Measurements from ENCODE around the gene LRRC3B.

The LRRC3B gene

DNA sequence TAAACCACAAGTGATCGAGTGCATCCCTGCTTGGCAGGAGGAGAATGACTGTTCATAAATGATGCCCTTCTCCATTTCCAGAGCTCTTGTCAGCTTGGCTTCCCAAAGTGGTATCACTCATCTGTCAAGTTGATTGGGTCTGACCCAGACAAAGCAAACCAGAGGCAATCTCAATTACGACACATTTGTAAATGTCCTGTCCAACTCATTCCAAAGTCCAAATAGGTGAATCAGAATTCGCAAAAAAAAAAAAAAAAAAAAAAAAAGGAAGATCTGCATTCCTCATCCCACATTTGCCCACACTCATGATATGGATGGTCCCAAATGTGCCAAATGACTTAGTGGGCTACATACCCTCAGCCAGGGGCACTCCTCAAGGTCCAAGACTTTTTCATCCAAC is 91.9 kb downstream of the LRRC3B start:
- DNase-seq: no peak

GRCh38 chr3:26715431-26715830 is 92.9 kb downstream of the LRRC3B start:
- no peak for DNase-seq

DNA sequence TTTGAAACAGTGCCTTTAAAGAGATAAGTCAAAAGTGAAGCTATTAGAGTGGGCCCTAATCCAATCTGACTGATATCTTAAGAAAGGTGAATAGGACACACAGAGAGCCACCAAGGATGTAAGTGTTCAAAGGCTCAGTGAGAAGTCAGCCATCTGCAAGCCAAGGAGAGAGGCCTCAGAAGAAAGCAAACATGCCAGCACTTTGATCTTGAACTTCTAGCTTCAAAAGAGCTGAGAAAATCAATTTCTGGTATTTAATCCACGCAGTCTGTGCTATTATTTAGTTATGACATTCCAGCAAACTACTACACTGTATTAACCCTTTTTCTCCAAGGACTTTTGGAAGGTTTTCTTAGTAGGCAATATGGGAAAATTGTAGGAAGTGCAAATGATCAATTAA is 95.7 kb downstream of the LRRC3B start:
- no peak for DNase-seq

DNA sequence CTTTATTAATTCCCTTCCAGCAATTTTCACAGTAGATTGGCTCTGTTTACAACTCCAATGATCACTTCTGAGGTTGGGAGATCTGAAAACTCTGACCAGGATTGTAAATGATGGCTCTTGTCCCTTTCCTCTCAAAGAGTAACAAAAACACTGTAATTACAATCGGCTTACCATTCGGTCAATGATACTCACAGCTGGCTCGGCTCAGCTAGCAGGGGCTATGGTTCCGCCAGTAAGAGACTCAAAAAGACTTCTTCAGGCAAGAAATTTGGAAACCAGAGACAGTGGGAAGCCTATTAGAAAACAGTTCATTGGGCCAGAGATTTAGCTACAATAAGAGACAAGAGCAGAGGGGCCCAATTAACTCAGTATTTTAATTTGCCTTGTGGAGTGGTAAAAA is 96.6 kb downstream of the LRRC3B start:
- DNase-seq: no peak

- DNase-seq: no peak
Observed at GRCh38 chr3:26721047-26721446, 98.5 kb downstream of the LRRC3B start.

GRCh38 chr3:26731843-26732242 is 109.3 kb downstream of the LRRC3B start:
- no peak for DNase-seq

DNA sequence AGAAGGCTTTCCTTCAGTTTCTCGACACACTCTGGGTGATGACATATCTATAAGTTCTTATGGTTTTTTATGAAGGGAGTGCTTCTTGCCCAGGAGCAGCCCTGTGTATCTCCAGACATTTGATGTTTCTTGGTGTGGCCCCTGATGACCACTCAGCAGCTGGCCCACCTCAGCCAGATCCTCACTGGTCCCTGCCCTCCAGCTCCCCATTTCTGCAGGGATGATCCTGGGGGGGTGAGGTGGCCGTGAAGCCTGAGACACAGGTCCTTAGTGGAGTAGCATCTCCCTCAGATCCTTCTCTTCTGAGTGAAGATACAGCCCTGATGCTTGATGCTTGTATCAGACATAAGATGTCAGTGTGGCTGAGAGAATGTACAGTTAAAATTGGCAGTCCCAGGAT is 127.7 kb downstream of the LRRC3B start:
- no peak for DNase-seq

DNA sequence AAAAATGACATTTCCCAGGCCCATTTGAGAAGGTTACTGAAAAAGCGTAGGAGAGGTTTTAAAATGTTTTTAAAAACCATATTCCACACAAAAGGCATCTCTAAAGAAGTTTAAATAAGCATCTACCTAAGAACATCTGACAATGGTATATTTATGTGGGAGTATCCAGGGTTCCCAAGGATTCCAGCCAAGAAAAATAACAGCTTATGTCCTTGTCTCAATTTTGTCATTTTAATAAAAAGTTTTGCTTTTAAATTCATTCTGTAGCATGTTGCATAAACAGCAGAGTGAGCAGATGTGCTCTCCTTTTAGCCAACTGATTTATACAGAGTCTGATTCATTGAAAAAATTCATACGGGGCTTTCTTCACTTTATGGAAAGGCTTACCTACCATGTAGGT is 129.9 kb downstream of the LRRC3B start:
- DNase-seq: no peak

DNA sequence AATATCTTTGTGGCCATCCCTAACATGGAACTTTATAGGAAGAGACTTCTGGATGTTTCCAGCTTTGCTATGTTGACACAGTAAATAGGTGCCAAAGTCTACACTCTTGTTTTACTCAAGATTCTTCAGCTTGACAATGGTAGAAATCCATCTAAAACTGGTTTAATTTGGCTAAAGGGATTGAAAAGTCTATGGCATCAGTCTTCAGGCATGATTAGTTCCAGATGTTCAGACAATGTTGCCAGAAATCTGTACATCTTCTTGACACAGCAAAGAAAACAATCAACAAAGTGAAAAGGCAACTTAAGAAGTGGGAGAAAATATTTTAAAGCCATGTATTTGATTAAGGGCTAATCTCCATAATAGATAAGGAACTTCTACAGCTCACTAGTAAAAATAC is 130.5 kb downstream of the LRRC3B start:
- DNase-seq: no peak

DNA sequence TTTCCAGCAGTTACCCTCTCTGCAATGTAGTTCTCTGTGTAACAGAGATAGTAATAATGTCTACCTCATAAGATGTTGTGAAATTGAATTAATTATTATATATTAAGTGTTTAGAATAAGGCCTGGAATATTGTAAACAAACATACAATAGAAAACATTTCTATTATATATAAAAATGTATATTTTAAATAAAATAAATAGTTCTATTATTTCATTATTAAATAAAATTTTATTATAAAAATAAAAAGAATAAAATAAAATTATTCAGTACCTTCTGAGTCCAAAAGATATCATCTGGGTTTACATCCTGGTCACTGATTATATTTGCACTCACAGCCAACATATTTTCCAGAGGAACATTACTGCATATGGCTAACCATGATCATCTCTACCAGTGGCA is 135.4 kb downstream of the LRRC3B start:
- no peak for DNase-seq
